Measurements from ENCODE around the gene TTC16. TPM values are rescaled to one million over a fixed set of nuclear protein-coding genes. Genes with fewer than 3 reads are reported as not detected.
A peak's percentile ranks its signal among the peaks of the same experiment; 100 is the strongest.

TTC16 gene
- total RNA-seq, 1 experiment from 2014 or later = not detected

- TF ChIP-seq FOXP4 (CRISPR knock-in tag; IDR thresholded peaks at IDR 0.05) (no peak), ZNF232 (CRISPR knock-in tag; IDR thresholded peaks at IDR 0.05) (no peak), IRF1 (CRISPR knock-in tag; IDR thresholded peaks at IDR 0.05) (no peak), ATF6 (CRISPR knock-in tag; IDR thresholded peaks at IDR 0.05) (no peak)
Observed at GRCh38 chr9:127686461-127687393, 29.2 kb upstream of the TTC16 start (continued).

- ATAC-seq (no peak), DNase-seq (ENCODE audit: low spot score) (no peak)
- Mint-ChIP-seq H3K27ac (0 out of 2 replicates have a peak overlapping the region, but pooled peaks have one; percentile 41), H3K9me3 (peaks cover 6% of the 10 kb centered on the region), H3K4me3 (no peak overlapping the region), H3K27me3 (ENCODE audit: low read depth) (no peaks in the 10 kb centered on the region), H3K4me1 (no peaks in the 10 kb centered on the region), H3K36me3 (peaks cover 24% of the 10 kb centered on the region)
- ChIA-PET CTCF (interaction anchor here (1.0 kb wide), 1 partner anchor 111 kb away, joined by 3 read pairs; no protein-coding TSS in a partner anchor), POLR2A (no interaction called here)
- TF ChIP-seq ERG (CRISPR knock-in tag; IDR thresholded peaks at IDR 0.05) (no peak), MLX (CRISPR knock-in tag; IDR thresholded peaks at IDR 0.05) (no peak), E2F1 (CRISPR knock-in tag; IDR thresholded peaks at IDR 0.05) (no peak), ATF1 (CRISPR knock-in tag; IDR thresholded peaks at IDR 0.05) (no peak), ATF3 (CRISPR knock-in tag; conservative IDR thresholded peaks at IDR 0.05) (no peak), ZNF396 (CRISPR knock-in tag; IDR thresholded peaks at IDR 0.05; ENCODE audit: borderline replicate concordance) (no peak), ZNF512 (CRISPR knock-in tag; IDR thresholded peaks at IDR 0.05; ENCODE audit: borderline replicate concordance) (no peak), ZNF281 (CRISPR knock-in tag; IDR thresholded peaks at IDR 0.05) (no peak), HMGA2 (CRISPR knock-in tag; IDR thresholded peaks at IDR 0.05) (no peak), GABPB1 (CRISPR knock-in tag; IDR thresholded peaks at IDR 0.05) (no peak), SMAD4 (CRISPR knock-in tag; IDR thresholded peaks at IDR 0.05) (no peak), NR2C2 (CRISPR knock-in tag; IDR thresholded peaks at IDR 0.05) (no peak), E2F4 (CRISPR knock-in tag; IDR thresholded peaks at IDR 0.05; ENCODE audit: borderline replicate concordance, low read depth) (no peak)
Observed at GRCh38 chr9:127689329-127690000, 26.4 kb upstream of the TTC16 start.
